HEK293 (cell line): ENCODE results near the gene ABHD16A.

Source experiments
- CTCF ChIP-seq: fragments of 450-650 bp; formaldehyde crosslinking; IDR thresholded peaks from 2 replicates; pipeline ENCODE4 v1.5.1; 2016; ENCODE audit warnings: missing biosample characterization, missing genetic modification characterization
- PBX3 ChIP-seq: sonication (generic); formaldehyde crosslinking; IDR thresholded peaks from 2 replicates; pipeline ENCODE4 v1.8.1; 2022; ENCODE audit warnings: mild to moderate bottlenecking, moderate library complexity, missing genetic modification reagents
- ZNF175 ChIP-seq: fragments of 450-650 bp; formaldehyde crosslinking; IDR thresholded peaks from 2 replicates; pipeline ENCODE4 v1.5.1; 2016; ENCODE audit warnings: missing biosample characterization, missing genetic modification characterization
- ZNF23 ChIP-seq: fragments of 450-650 bp; formaldehyde crosslinking; IDR thresholded peaks from 2 replicates; pipeline ENCODE4 v1.5.1; 2016; ENCODE audit warnings: missing biosample characterization, missing genetic modification characterization, borderline replicate concordance
- ZNF37A ChIP-seq: fragments of 450-650 bp; IDR thresholded peaks from 2 replicates; pipeline ENCODE4 v1.5.1; 2018; ENCODE audit warnings: missing biosample characterization, missing genetic modification characterization
- ZNF830 ChIP-seq: fragments of 450-650 bp; IDR thresholded peaks from 2 replicates; pipeline ENCODE4 v1.5.0; 2018; ENCODE audit warnings: missing biosample characterization, missing genetic modification characterization, low read depth, mild to moderate bottlenecking, moderate library complexity

GRCh38 chr6:31702819-31703716 lies at the start of gene ABHD16A:
- no peak for TF ChIP-seq ZNF830 (tag by site-specific recombination)
- no peak for TF ChIP-seq ZNF23
- no peak for TF ChIP-seq PBX3 (CRISPR knock-in tag)
- 0 out of 2 replicates have a peak, but pooled peaks have one; percentile 9 for TF ChIP-seq CTCF (tag by site-specific recombination)
- TF ChIP-seq ZNF175 (tag by site-specific recombination) = no peak
- TF ChIP-seq ZNF37A (tag by site-specific recombination) = no peak
